ENCODE measurements around the gene TTLL4.

Gene TTLL4

GRCh38 chr2:218773881-218774280 lies 63.2 kb downstream of the TTLL4 start:
- Histone ChIP-seq H2AFZ (ENCODE audit: low read depth, low read length) (no peak overlapping the region), H3K9ac (ENCODE audit: low read length) (no peak overlapping the region), H3K4me2 (ENCODE audit: low read length) (no peak overlapping the region), H3K4me1 (ENCODE audit: low read length) (no peaks in the 10 kb centered on the region), H3K27me3 (ENCODE audit: low read depth, low read length) (no peaks in the 10 kb centered on the region), H3K79me2 (ENCODE audit: low read length) (no peaks in the 10 kb centered on the region), H3K9me3 (ENCODE audit: insufficient read depth, low read length) (no peaks in the 10 kb centered on the region), H3K27ac (ENCODE audit: low read length) (no peak overlapping the region), H4K20me1 (ENCODE audit: insufficient read depth, low read length) (no peaks in the 10 kb centered on the region), H3K36me3 (replicated peaks; ENCODE audit: low read depth, low read length) (no peaks in the 10 kb centered on the region), H3K4me3 (ENCODE audit: low read length) (no peak overlapping the region)
- no peak for TF ChIP-seq EZH2phosphoT487 (IDR thresholded peaks at IDR 0.05; ENCODE audit: low read depth)
- TF ChIP-seq, protein P1, sequence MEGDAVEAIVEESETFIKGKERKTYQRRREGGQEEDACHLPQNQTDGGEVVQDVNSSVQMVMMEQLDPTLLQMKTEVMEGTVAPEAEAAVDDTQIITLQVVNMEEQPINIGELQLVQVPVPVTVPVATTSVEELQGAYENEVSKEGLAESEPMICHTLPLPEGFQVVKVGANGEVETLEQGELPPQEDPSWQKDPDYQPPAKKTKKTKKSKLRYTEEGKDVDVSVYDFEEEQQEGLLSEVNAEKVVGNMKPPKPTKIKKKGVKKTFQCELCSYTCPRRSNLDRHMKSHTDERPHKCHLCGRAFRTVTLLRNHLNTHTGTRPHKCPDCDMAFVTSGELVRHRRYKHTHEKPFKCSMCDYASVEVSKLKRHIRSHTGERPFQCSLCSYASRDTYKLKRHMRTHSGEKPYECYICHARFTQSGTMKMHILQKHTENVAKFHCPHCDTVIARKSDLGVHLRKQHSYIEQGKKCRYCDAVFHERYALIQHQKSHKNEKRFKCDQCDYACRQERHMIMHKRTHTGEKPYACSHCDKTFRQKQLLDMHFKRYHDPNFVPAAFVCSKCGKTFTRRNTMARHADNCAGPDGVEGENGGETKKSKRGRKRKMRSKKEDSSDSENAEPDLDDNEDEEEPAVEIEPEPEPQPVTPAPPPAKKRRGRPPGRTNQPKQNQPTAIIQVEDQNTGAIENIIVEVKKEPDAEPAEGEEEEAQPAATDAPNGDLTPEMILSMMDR (IDR thresholded peaks at IDR 0.05; ENCODE audit: low read depth, low read length), result no peak

- no peak overlapping the region for H2AFZ ChIP-seq (ENCODE audit: low read depth, low read length)
- H3K27me3 ChIP-seq (ENCODE audit: low read depth, low read length), result no peaks in the 10 kb centered on the region
- H4K20me1 ChIP-seq (ENCODE audit: insufficient read depth, low read length), result no peaks in the 10 kb centered on the region
- no peak overlapping the region for H3K4me2 ChIP-seq (ENCODE audit: low read length)
- no peak overlapping the region for H3K9ac ChIP-seq (ENCODE audit: low read length)
- TF ChIP-seq, protein P1 (IDR thresholded peaks at IDR 0.05; ENCODE audit: low read depth, low read length), result no peak
- TF ChIP-seq EZH2phosphoT487 (IDR thresholded peaks at IDR 0.05; ENCODE audit: low read depth), result no peak
- no peaks in the 10 kb centered on the region for H3K79me2 ChIP-seq (ENCODE audit: low read length)
- no peak overlapping the region for H3K27ac ChIP-seq (ENCODE audit: low read length)
- no peaks in the 10 kb centered on the region for H3K9me3 ChIP-seq (ENCODE audit: insufficient read depth, low read length)
- H3K4me1 ChIP-seq (ENCODE audit: low read length), result no peaks in the 10 kb centered on the region
- H3K4me3 ChIP-seq (ENCODE audit: low read length), result no peak overlapping the region
- H3K36me3 ChIP-seq (replicated peaks; ENCODE audit: low read depth, low read length), result no peaks in the 10 kb centered on the region
Observed at GRCh38 chr2:218776488-218776887, 65.9 kb downstream of the TTLL4 start.

DNA sequence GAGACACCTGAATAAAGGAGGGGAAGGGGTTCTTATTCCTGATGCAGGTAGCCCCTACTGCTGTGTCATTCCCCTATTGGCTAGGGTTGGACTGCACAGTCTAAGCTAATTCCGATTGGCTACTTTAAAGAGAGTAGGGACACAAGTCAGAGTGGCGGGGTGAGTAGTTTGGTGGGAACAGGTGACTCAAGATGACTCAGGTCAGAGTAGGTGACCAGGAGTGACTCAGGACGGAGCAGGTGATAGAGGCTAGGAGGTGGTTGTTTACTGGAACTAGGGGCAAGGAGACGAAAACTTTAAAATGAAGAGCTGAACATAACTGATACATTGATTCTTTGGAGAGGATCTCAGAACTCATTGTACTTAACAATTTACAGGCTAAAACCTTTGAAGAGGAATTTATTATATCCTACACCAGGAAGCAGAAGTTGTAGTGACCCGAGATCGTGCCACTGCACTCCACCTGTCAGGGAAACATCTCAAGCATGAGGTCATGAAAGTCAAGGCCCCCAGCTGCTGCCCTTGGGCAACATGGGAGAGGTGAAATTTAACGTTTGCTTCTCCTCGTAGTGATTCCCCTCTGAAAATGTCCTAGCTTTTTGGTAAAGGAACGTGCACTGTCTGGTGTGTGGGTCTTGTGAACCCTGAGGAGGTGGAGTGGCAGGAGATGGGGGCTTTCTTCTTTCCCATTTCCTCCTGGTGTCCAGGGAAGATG lies 66.8 kb downstream of the TTLL4 start:
- H2AFZ ChIP-seq (ENCODE audit: low read depth, low read length), result no peak overlapping the region
- TF ChIP-seq EZH2phosphoT487 (IDR thresholded peaks at IDR 0.05; ENCODE audit: low read depth), result no peak
- TF ChIP-seq, protein P1 (IDR thresholded peaks at IDR 0.05; ENCODE audit: low read depth, low read length), result no peak
- H3K36me3 ChIP-seq (replicated peaks; ENCODE audit: low read depth, low read length), result no peaks in the 10 kb centered on the region
- no peaks in the 10 kb centered on the region for H3K79me2 ChIP-seq (ENCODE audit: low read length)
- no peak overlapping the region for H3K4me3 ChIP-seq (ENCODE audit: low read length)
- no peaks in the 10 kb centered on the region for H4K20me1 ChIP-seq (ENCODE audit: insufficient read depth, low read length)
- no peaks in the 10 kb centered on the region for H3K27me3 ChIP-seq (ENCODE audit: low read depth, low read length)
- no peaks in the 10 kb centered on the region for H3K4me1 ChIP-seq (ENCODE audit: low read length)
- H3K9me3 ChIP-seq (ENCODE audit: insufficient read depth, low read length), result no peaks in the 10 kb centered on the region
- no peak overlapping the region for H3K9ac ChIP-seq (ENCODE audit: low read length)
- H3K27ac ChIP-seq (ENCODE audit: low read length), result no peak overlapping the region
- H3K4me2 ChIP-seq (ENCODE audit: low read length), result no peak overlapping the region

DNA sequence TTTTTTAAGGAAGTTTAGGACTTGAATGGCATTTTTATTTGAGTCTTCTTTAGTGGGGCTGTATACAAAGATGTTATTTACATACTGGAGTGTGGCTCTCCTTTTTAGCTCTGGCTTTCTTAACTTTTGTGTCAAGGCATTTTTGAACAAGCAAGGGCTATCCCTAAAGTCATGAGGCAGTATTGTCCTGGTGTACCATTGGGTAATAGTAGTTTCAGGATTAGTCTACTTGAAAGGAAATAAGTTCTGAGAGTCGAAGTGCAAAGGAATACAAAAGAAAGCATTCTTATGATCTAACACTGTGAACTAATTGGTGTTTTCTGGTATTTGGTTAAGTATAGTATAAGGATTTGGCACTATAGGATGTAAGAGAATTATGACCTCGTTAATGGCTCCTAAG lies 69.4 kb downstream of the TTLL4 start:
- Histone ChIP-seq H4K20me1 (ENCODE audit: insufficient read depth, low read length) (no peaks in the 10 kb centered on the region), H3K27me3 (ENCODE audit: low read depth, low read length) (no peaks in the 10 kb centered on the region), H3K4me2 (ENCODE audit: low read length) (no peak overlapping the region), H2AFZ (ENCODE audit: low read depth, low read length) (no peak overlapping the region), H3K9me3 (ENCODE audit: insufficient read depth, low read length) (no peaks in the 10 kb centered on the region), H3K36me3 (replicated peaks; ENCODE audit: low read depth, low read length) (no peaks in the 10 kb centered on the region), H3K9ac (ENCODE audit: low read length) (no peak overlapping the region), H3K4me3 (ENCODE audit: low read length) (no peak overlapping the region), H3K27ac (ENCODE audit: low read length) (no peak overlapping the region), H3K4me1 (ENCODE audit: low read length) (no peaks in the 10 kb centered on the region), H3K79me2 (ENCODE audit: low read length) (no peaks in the 10 kb centered on the region)
- no peak for TF ChIP-seq EZH2phosphoT487 (IDR thresholded peaks at IDR 0.05; ENCODE audit: low read depth)
- TF ChIP-seq, protein P1 (IDR thresholded peaks at IDR 0.05; ENCODE audit: low read depth, low read length), result no peak
